ENCODE data around the gene DLG2. TPM values are rescaled to one million over a fixed set of nuclear protein-coding genes. Genes with fewer than 3 reads are reported as not detected.

The DLG2 gene
- total and polyA plus RNA-seq, 2 donors (not counting 3 experiments of a cell fraction or from before 2014, with no cell fraction given) = 0.15 to 1.1 TPM

DNA sequence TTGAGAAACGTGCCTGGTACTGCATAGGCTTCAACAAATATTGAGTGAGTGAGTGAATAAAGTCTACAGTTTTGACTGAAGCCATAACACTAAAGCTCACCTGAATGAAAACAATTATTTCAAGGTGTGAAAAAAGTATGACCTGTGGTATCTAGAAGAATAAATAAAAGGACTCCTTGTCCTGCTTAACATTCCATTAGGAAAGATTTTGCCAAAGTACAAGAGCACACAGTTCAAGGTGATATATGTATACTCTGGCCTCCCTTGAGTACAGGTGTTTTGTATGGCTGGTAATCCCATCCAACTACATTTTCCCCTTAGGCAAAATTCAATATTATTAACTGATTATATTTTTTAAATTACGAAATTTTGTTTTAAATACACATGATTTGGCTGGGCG, 39.5 kb upstream of the DLG2 start:
- CTCF ChIA-PET = no interaction called here

More for the DNA sequence above, 39.5 kb upstream of the DLG2 start:
- Histone ChIP-seq H2AFZ (ENCODE audit: low read depth, low read length) (no peak overlapping the region), H3K27ac (ENCODE audit: insufficient read depth, low read depth, low read length) (no peak overlapping the region), H3K4me1 (ENCODE audit: control insufficient read depth, extremely low read depth, insufficient read depth, low read length) (peaks cover 9% of the 10 kb centered on the region), H3K9me1 (replicated peaks; ENCODE audit: control insufficient read depth, extremely low read depth, insufficient read depth, low read length) (no peaks in the 10 kb centered on the region), H3K4me2 (ENCODE audit: insufficient read depth, low read length) (no peak overlapping the region), H3K9me3 (replicated peaks; ENCODE audit: control insufficient read depth, insufficient read depth, low read length) (no peaks in the 10 kb centered on the region), H4K20me1 (replicated peaks; ENCODE audit: control insufficient read depth, extremely low read depth, insufficient read depth, low read length) (peaks cover 8% of the 10 kb centered on the region), H3K36me3 (ENCODE audit: control insufficient read depth in 2 of 2, extremely low read depth in 1 of 2, insufficient read depth in 2 of 2, low read length in 2 of 2) (peaks cover 0 to 3% of the 10 kb centered on the region in 2 experiments), H3K9ac (replicated peaks; ENCODE audit: extremely low read depth, insufficient read depth, low read length) (no peak overlapping the region), H3K27me3 (ENCODE audit: control insufficient read depth in 2 of 2, insufficient read depth in 2 of 2, low read length in 2 of 2) (no peaks in the 10 kb centered on the region), H3K79me2 (ENCODE audit: control insufficient read depth, insufficient read depth, low read length) (peaks cover 30% of the 10 kb centered on the region), H3K4me3 (replicated peaks in 1 of 3; ENCODE audit: insufficient read depth in 1 of 3, low read depth in 1 of 3, low read length in 3 of 3) (no peak overlapping the region)
- FAIRE-seq (no peak), DNase-seq (ENCODE audit: low read depth, low spot score) (no peak)
- dilution Hi-C loops (cut with MboI; ENCODE audit: extremely low pct_ligation_motif_present, low sequenced_read_pairs) = no loop called here
- intact Hi-C loops (cut with micrococcal nuclease) = loop anchor here (10.0 kb wide), 1 partner anchor 628 kb away; no protein-coding TSS in a partner anchor
- TF ChIP-seq EZH2 (IDR thresholded peaks at IDR 0.05; ENCODE audit: borderline replicate concordance, low read depth, low read length, severe bottlenecking) = no peak
- no peak for TF ChIP-seq POLR2AphosphoS5 (IDR thresholded peaks at IDR 0.05; ENCODE audit: insufficient read depth, low read depth, low read length)
- TF ChIP-seq MYC (IDR thresholded peaks at IDR 0.05; ENCODE audit: low read depth, low read length) = no peak
- TF ChIP-seq GATA2 (IDR thresholded peaks at IDR 0.05; ENCODE audit: insufficient read depth, insufficient read length, low read depth, low read length) = no peak
- TF ChIP-seq, protein P1, sequence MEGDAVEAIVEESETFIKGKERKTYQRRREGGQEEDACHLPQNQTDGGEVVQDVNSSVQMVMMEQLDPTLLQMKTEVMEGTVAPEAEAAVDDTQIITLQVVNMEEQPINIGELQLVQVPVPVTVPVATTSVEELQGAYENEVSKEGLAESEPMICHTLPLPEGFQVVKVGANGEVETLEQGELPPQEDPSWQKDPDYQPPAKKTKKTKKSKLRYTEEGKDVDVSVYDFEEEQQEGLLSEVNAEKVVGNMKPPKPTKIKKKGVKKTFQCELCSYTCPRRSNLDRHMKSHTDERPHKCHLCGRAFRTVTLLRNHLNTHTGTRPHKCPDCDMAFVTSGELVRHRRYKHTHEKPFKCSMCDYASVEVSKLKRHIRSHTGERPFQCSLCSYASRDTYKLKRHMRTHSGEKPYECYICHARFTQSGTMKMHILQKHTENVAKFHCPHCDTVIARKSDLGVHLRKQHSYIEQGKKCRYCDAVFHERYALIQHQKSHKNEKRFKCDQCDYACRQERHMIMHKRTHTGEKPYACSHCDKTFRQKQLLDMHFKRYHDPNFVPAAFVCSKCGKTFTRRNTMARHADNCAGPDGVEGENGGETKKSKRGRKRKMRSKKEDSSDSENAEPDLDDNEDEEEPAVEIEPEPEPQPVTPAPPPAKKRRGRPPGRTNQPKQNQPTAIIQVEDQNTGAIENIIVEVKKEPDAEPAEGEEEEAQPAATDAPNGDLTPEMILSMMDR (IDR thresholded peaks at IDR 0.05; ENCODE audit: extremely low read depth in 1 of 2, insufficient read depth in 1 of 2, low read depth in 1 of 2, low read length in 2 of 2) = no peak
- TF ChIP-seq FOS (IDR thresholded peaks at IDR 0.05; ENCODE audit: borderline replicate concordance, insufficient read depth, low read length) = no peak
- TF ChIP-seq, protein P2, sequence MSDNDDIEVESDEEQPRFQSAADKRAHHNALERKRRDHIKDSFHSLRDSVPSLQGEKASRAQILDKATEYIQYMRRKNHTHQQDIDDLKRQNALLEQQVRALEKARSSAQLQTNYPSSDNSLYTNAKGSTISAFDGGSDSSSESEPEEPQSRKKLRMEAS (IDR thresholded peaks at IDR 0.05; ENCODE audit: insufficient read depth, insufficient read length) = no peak
- no peak for TF ChIP-seq POLR2A (IDR thresholded peaks at IDR 0.05; ENCODE audit: low read depth, low read length)
- no peak for TF ChIP-seq JUN (IDR thresholded peaks at IDR 0.05; ENCODE audit: borderline replicate concordance, insufficient read depth, insufficient read length, low read depth)
- no TSS peak for BruUV-seq (replicated peaks)
- POLR2A ChIA-PET = no interaction called here
